Esophagus muscularis mucosa (tissue), 4 donors: ENCODE measurements around the gene TPH1.

Source experiments
- CTCF ChIP-seq, 3 experiments: fragments of 200-600 bp in 2 of 3; fragments of 450-650 bp in 1 of 3; sonication (generic) in 2 of 3; IDR thresholded peaks; one replicate each; pipeline ENCODE4 v1.5.1; 2017 to 2019; ENCODE audit warnings: antibody characterized with exemption in 3 of 3, mild to moderate bottlenecking in 2 of 3, moderate library complexity in 1 of 3
- EP300 ChIP-seq: sonication (generic); formaldehyde crosslinking; IDR thresholded peaks from one replicate; pipeline ENCODE4 v1.6.1; 2017; ENCODE audit warnings: antibody characterized with exemption
- POLR2A ChIP-seq: fragments of 450-650 bp; IDR thresholded peaks from one replicate; pipeline ENCODE4 v1.6.1; 2017; ENCODE audit warnings: antibody characterized with exemption, moderate library complexity, mild to moderate bottlenecking, low read depth

- TF ChIP-seq CTCF (IDR thresholded peaks at IDR 0.05): no peak
- no peak for TF ChIP-seq EP300
- no peak for TF ChIP-seq POLR2A
Observed at GRCh38 chr11:18000760-18001159, 45.3 kb downstream of the TPH1 start.
